GM12872 (cell line): ENCODE results near the gene GTF2F2.

ENCODE experiments used
- TF ChIP-seq, protein P1 (sequence below): IDR thresholded peaks from 3 replicates; pipeline ENCODE4 v1.5.1; 2011; ENCODE audit warnings: low read depth, mild to moderate bottlenecking, low read length, moderate library complexity; ENCODE audit not compliant: insufficient read depth

GTF2F2 gene

DNA sequence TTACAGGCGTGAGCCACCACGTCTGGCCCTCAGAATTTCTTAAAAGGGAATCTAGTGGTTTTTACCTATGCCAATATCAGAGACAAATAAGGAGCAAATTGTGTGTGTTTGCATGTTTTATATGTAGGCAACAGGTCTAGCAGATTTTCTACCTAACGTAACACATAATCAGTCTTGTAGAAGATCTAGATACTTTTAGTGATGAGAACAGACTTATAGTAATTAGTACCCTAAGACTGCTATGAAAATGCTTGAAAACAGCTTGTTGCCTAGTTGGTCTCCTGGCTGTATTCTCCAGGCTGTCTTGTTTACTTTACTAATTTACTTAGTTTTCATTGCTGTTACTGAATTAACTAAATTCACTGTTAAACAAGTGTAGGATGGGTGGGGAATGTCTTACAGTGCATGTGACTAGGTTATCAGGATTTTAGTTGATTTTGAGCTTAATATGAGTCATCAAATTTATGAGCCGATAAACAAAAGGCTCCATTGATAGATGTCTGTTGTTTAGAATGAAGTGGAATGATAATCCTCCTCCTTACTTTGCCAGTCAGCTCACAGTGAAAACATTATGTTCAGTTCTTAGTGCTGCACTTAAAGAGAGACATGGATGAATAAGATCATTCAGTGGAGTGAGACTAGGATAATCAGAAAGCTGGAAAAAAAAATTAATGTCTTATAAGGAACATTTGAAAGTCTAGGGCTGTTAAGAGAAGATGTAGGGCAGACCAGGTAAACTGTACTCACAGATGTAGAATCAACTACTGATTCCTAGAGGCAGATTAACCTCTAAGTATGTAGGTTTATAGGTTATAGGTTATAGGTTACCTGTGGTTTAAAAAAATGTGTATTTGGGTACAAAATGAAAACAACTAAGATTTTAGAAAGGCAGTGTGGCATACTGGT lies 22.4 kb downstream of the GTF2F2 start:
- TF ChIP-seq, protein P1, sequence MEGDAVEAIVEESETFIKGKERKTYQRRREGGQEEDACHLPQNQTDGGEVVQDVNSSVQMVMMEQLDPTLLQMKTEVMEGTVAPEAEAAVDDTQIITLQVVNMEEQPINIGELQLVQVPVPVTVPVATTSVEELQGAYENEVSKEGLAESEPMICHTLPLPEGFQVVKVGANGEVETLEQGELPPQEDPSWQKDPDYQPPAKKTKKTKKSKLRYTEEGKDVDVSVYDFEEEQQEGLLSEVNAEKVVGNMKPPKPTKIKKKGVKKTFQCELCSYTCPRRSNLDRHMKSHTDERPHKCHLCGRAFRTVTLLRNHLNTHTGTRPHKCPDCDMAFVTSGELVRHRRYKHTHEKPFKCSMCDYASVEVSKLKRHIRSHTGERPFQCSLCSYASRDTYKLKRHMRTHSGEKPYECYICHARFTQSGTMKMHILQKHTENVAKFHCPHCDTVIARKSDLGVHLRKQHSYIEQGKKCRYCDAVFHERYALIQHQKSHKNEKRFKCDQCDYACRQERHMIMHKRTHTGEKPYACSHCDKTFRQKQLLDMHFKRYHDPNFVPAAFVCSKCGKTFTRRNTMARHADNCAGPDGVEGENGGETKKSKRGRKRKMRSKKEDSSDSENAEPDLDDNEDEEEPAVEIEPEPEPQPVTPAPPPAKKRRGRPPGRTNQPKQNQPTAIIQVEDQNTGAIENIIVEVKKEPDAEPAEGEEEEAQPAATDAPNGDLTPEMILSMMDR, result no peak

DNA sequence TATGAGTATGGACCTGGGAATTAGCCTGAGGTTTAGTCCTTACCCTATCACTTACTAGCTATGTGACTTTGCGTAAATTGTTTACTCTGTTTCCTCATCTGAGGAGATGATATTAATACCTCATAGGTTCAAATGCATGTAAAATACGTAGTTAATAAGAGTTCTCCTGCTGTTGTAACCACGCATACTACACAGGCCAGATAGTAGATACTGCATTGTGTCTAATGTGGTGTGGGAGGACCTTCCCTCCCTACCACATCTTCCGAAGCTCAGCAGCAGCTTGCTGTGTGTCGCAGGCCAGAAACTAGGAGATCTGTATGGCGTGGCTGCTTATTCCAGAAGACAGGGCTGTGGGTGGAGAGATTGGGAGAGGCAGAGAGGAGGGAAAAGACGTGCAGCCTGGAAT lies 23.0 kb downstream of the GTF2F2 start:
- TF ChIP-seq, protein P1, result no peak

DNA sequence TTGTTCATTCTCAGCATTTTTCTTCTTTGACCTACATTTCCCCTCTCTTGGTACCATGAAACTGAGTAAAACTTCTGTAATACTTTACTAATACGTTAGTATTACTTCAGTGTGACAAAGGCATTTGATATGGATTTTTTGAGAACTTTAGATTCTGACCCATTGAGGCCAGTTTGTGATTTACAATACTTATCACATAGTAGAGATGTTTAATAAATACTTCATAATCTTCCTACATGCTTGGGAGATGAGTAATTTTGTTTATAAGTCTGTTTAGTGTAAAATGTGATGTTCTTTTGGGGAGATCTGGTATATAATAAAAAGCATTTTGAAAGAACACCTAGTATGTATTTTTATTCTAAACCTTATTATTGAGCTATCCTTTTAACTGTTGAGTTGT lies 29.7 kb downstream of the GTF2F2 start:
- TF ChIP-seq, protein P1, result no peak

DNA sequence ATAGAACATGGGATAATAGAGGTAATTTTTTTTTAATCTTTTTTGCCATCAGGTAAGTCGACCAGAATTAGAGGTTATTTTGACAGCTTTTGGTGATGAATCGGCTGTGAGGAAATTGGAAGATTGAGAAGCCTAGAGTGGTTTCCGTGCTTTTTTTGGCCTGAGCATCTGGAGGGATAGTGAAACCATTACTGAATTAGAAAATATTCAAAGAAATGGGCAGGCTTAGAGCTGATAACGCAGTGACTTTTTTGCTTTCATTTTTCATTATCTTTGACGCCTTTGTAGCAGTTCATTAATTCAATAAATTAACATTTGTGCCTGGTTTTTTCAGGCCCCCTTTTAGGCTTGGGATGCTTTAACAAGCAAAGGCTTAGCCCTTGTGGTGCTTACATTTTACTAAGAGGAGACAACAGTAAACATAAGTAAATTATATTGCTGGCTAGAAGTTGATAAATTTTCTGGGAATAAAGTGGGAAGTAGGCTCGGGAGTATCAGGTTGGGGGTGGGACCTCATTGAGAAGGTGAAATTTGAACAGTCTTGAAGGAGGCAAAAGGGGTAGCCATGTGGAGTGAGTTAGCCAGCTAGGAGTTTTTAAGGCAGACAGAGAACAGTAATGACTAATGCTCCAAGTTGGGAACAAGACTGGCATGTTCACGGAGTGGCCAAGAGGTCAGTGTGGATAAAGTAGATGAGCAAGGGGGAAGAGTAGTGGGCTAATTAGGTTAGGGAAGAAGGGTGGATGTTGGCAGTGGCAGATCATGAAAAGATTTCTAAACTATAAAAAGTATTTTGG lies 36.5 kb downstream of the GTF2F2 start:
- TF ChIP-seq, protein P1, result no peak

DNA sequence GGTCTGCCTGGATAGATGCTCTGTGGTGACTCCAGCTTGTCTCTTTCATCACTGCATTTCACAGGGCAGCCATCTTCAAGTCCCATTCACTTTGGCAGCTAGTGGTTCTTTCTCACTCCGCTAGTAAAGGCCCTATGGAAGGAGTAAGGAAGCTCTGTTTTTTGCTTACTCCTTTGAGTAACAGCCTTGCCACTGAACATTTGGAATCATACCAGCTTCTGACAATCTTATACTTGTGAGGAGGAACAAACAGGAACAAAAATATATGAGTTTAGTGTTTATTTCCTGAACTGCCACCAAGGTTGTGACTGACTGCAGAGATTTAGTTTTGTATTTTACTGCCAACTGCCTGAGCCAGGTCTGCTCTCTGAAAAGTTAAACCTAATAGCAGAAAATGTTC lies 41.9 kb downstream of the GTF2F2 start:
- TF ChIP-seq, protein P1, result no peak

DNA sequence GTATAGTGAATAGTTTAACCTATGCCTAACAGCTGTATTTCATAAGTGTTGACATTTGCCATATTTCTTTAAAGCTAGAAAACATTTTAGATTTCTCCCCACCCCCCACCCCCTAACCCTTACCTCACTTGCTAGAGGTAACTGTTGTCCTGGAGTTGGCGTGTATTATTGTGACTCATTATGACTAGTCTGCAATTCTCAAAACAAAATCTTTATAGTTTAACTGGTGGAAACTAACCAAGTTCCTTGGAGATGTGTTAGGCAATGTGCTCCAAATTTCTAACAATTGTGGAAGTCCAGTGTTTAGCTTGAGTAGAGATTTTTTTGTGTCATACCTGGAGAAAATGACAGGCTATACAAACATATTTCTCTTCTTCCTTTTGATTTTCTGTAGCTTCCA lies 42.5 kb downstream of the GTF2F2 start:
- TF ChIP-seq, protein P1, result no peak

DNA sequence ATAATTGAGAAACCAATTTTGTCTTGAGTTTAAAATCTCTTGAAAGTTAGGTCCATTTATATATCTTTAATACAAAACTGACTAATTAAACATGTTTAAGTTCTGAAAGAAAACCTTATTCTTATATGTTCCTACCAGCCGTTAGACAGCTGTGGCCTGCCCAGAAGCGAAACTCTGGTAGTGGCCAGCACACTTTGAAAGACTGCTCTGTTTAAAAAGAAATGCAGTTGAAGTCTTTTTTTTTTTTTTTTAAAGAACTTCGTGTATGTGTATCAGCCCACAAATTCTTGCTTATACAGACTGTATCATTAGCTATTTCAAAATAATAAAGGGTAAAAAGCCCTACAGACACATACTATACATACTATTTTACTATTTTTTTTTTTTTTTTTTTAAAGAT lies 46.5 kb downstream of the GTF2F2 start:
- TF ChIP-seq, protein P1, result no peak
